Measurements from ENCODE around the gene FAM53B. TPM values are rescaled to one million over a fixed set of nuclear protein-coding genes. Genes with fewer than 3 reads are reported as not detected.

FAM53B gene
- total RNA-seq, 2 donors from 2014 or later: 16.6 to 21.8 TPM

GRCh38 chr10:124622866-124623536, 121.2 kb downstream of the FAM53B start:
- Mint-ChIP-seq H3K27me3 (no peaks in the 10 kb centered on the region), H3K27ac (no peak overlapping the region), H3K36me3 (no peaks in the 10 kb centered on the region), H3K4me3 (no peak overlapping the region), H3K9me3 (no peaks in the 10 kb centered on the region), H3K4me1 (ENCODE audit: low read depth in 2 of 2) (peaks cover 19 to 21% of the 10 kb centered on the region in 2 donors)
- DNase-seq (ENCODE audit: low spot score): no peak
- no peak for ATAC-seq

- Mint-ChIP-seq H3K4me3 (no peak overlapping the region), H3K4me1 (ENCODE audit: low read depth in 2 of 2) (peaks cover 18 to 21% of the 10 kb centered on the region in 2 donors), H3K9me3 (no peaks in the 10 kb centered on the region), H3K36me3 (no peaks in the 10 kb centered on the region), H3K27me3 (no peaks in the 10 kb centered on the region), H3K27ac (no peak overlapping the region)
- ATAC-seq: no peak
- no peak for DNase-seq (ENCODE audit: low spot score)
Observed at GRCh38 chr10:124622158-124622557, 122.0 kb downstream of the FAM53B start.

GRCh38 chr10:124621637-124622036, 122.5 kb downstream of the FAM53B start:
- Mint-ChIP-seq H3K36me3 (no peaks in the 10 kb centered on the region), H3K27ac (no peak overlapping the region)
- no peak for ATAC-seq

GRCh38 chr10:124619802-124620490, 124.2 kb downstream of the FAM53B start:
- no peak for DNase-seq (ENCODE audit: low spot score)
- no peak for ATAC-seq
- peak overlapping the region; percentile 26 to 78 for H3K27ac Mint-ChIP-seq
- H3K9me3 Mint-ChIP-seq: no peaks in the 10 kb centered on the region
- peaks cover 28 to 32% of the 10 kb centered on the region in 2 donors for H3K4me1 Mint-ChIP-seq (ENCODE audit: low read depth in 2 of 2)
- peak overlapping the region; percentile 33 for H3K4me3 Mint-ChIP-seq
- no peaks in the 10 kb centered on the region for H3K36me3 Mint-ChIP-seq
- no peaks in the 10 kb centered on the region for H3K27me3 Mint-ChIP-seq

More at GRCh38 chr10:124621637-124622036, 122.5 kb downstream of the FAM53B start:
- H3K4me3 Mint-ChIP-seq: no peak overlapping the region
- no peaks in the 10 kb centered on the region for H3K9me3 Mint-ChIP-seq
- H3K4me1 Mint-ChIP-seq (ENCODE audit: low read depth in 2 of 2): peaks cover 18 to 20% of the 10 kb centered on the region in 2 donors
- no peaks in the 10 kb centered on the region for H3K27me3 Mint-ChIP-seq
- no peak for DNase-seq (ENCODE audit: low spot score)

GRCh38 chr10:124619195-124619594, 125.0 kb downstream of the FAM53B start:
- Mint-ChIP-seq H3K4me3 (peak overlapping the region; percentile 33), H3K9me3 (no peaks in the 10 kb centered on the region)
- ATAC-seq: peak; percentile 38 to 61

GRCh38 chr10:124618470-124619073, 125.6 kb downstream of the FAM53B start:
- H3K36me3 Mint-ChIP-seq: no peaks in the 10 kb centered on the region

More at GRCh38 chr10:124619195-124619594, 125.0 kb downstream of the FAM53B start:
- Mint-ChIP-seq H3K36me3 (no peaks in the 10 kb centered on the region), H3K4me1 (ENCODE audit: low read depth in 2 of 2) (peaks cover 31 to 36% of the 10 kb centered on the region in 2 donors), H3K27me3 (no peaks in the 10 kb centered on the region), H3K27ac (peak overlapping the region; percentile 26 to 78)
- no peak for DNase-seq (ENCODE audit: low spot score)

GRCh38 chr10:124616836-124617130, 127.4 kb downstream of the FAM53B start:
- H3K27me3 Mint-ChIP-seq: no peaks in the 10 kb centered on the region
- no peak for ATAC-seq
- no peak overlapping the region for H3K27ac Mint-ChIP-seq
- H3K4me3 Mint-ChIP-seq: no peak overlapping the region
- H3K9me3 Mint-ChIP-seq: no peaks in the 10 kb centered on the region
- peaks cover 47 to 53% of the 10 kb centered on the region in 2 donors for H3K4me1 Mint-ChIP-seq (ENCODE audit: low read depth in 2 of 2)
- DNase-seq (ENCODE audit: low spot score): no peak
- no peaks in the 10 kb centered on the region for H3K36me3 Mint-ChIP-seq

More at GRCh38 chr10:124618470-124619073, 125.6 kb downstream of the FAM53B start:
- no peaks in the 10 kb centered on the region for H3K27me3 Mint-ChIP-seq
- H3K4me1 Mint-ChIP-seq (ENCODE audit: low read depth in 2 of 2): peaks cover 35 to 42% of the 10 kb centered on the region in 2 donors
- ATAC-seq: no peak
- no peak overlapping the region for H3K4me3 Mint-ChIP-seq
- peak overlapping the region; percentile 26 to 78 for H3K27ac Mint-ChIP-seq
- H3K9me3 Mint-ChIP-seq: no peaks in the 10 kb centered on the region
- no peak for DNase-seq (ENCODE audit: low spot score)

- peaks cover 50 to 57% of the 10 kb centered on the region in 2 donors for H3K4me1 Mint-ChIP-seq (ENCODE audit: low read depth in 2 of 2)
- ATAC-seq (peak in 1 of 2 donors; percentile 39), DNase-seq (ENCODE audit: low spot score) (no peak)
- no peaks in the 10 kb centered on the region for H3K36me3 Mint-ChIP-seq
- H3K27ac Mint-ChIP-seq: peak overlapping the region in 1 of 2 donors; percentile 23
- H3K4me3 Mint-ChIP-seq: peak overlapping the region; percentile 45
- no peaks in the 10 kb centered on the region for H3K27me3 Mint-ChIP-seq
- no peaks in the 10 kb centered on the region for H3K9me3 Mint-ChIP-seq
Observed at GRCh38 chr10:124616040-124616835, 127.9 kb downstream of the FAM53B start.

GRCh38 chr10:124615259-124615658, 128.9 kb downstream of the FAM53B start:
- H3K27me3 Mint-ChIP-seq: no peaks in the 10 kb centered on the region

GRCh38 chr10:124614003-124614659, 130.0 kb downstream of the FAM53B start:
- no peak for DNase-seq (ENCODE audit: low spot score)

More at GRCh38 chr10:124615259-124615658, 128.9 kb downstream of the FAM53B start:
- DNase-seq (ENCODE audit: low spot score): no peak
- Mint-ChIP-seq H3K4me1 (ENCODE audit: low read depth in 2 of 2) (peaks cover 52 to 57% of the 10 kb centered on the region in 2 donors), H3K36me3 (no peaks in the 10 kb centered on the region), H3K4me3 (peak overlapping the region; percentile 6), H3K9me3 (no peaks in the 10 kb centered on the region), H3K27ac (no peak overlapping the region)
- ATAC-seq: no peak

GRCh38 chr10:124612611-124613498, 131.3 kb downstream of the FAM53B start:
- H3K9me3 Mint-ChIP-seq: no peaks in the 10 kb centered on the region
- H3K4me3 Mint-ChIP-seq: peak overlapping the region; percentile 65
- H3K27me3 Mint-ChIP-seq: no peaks in the 10 kb centered on the region
- peak; percentile 4 to 21 for ATAC-seq
- no peak for DNase-seq (ENCODE audit: low spot score)
- peaks cover 44 to 50% of the 10 kb centered on the region in 2 donors for H3K4me1 Mint-ChIP-seq (ENCODE audit: low read depth in 2 of 2)
- H3K27ac Mint-ChIP-seq: peak overlapping the region; percentile 71 to 83
- H3K36me3 Mint-ChIP-seq: no peaks in the 10 kb centered on the region

More at GRCh38 chr10:124614003-124614659, 130.0 kb downstream of the FAM53B start:
- H3K27me3 Mint-ChIP-seq: no peaks in the 10 kb centered on the region
- H3K9me3 Mint-ChIP-seq: no peaks in the 10 kb centered on the region
- peaks cover 51 to 53% of the 10 kb centered on the region in 2 donors for H3K4me1 Mint-ChIP-seq (ENCODE audit: low read depth in 2 of 2)
- peak overlapping the region in 1 of 2 donors; percentile 8 for H3K27ac Mint-ChIP-seq
- no peaks in the 10 kb centered on the region for H3K36me3 Mint-ChIP-seq
- H3K4me3 Mint-ChIP-seq: peak overlapping the region; percentile 4
- ATAC-seq: peak in 1 of 2 donors; percentile 22

GRCh38 chr10:124611738-124612137, 132.4 kb downstream of the FAM53B start:
- ATAC-seq: peak; percentile 85 to 91
- Mint-ChIP-seq H3K4me3 (peak overlapping the region; percentile 65), H3K4me1 (ENCODE audit: low read depth in 2 of 2) (peaks cover 38 to 49% of the 10 kb centered on the region in 2 donors)

More at GRCh38 chr10:124611738-124612137, 132.4 kb downstream of the FAM53B start:
- H3K27ac Mint-ChIP-seq: peak overlapping the region; percentile 71 to 83
- H3K9me3 Mint-ChIP-seq: no peaks in the 10 kb centered on the region
- DNase-seq (ENCODE audit: low spot score): peak; percentile 82
- no peaks in the 10 kb centered on the region for H3K36me3 Mint-ChIP-seq
- no peaks in the 10 kb centered on the region for H3K27me3 Mint-ChIP-seq

Data from natural killer cell treated with Interleukin-12 subunit alpha and Interleukin-12 subunit beta and Interleukin-15 and Interleukin-18, amount 100 ng/mL, for 72 hours (primary cell).